OCI-M2 (cell line): Measurements from ENCODE around the gene SLC6A17.

ENCODE experiments used
- DNase-seq: peaks from one replicate; lab custom pipeline; 2025; ENCODE audit not compliant: unreplicated experiment; lab: John Stamatoyannopoulos, UW

Gene SLC6A17

DNA sequence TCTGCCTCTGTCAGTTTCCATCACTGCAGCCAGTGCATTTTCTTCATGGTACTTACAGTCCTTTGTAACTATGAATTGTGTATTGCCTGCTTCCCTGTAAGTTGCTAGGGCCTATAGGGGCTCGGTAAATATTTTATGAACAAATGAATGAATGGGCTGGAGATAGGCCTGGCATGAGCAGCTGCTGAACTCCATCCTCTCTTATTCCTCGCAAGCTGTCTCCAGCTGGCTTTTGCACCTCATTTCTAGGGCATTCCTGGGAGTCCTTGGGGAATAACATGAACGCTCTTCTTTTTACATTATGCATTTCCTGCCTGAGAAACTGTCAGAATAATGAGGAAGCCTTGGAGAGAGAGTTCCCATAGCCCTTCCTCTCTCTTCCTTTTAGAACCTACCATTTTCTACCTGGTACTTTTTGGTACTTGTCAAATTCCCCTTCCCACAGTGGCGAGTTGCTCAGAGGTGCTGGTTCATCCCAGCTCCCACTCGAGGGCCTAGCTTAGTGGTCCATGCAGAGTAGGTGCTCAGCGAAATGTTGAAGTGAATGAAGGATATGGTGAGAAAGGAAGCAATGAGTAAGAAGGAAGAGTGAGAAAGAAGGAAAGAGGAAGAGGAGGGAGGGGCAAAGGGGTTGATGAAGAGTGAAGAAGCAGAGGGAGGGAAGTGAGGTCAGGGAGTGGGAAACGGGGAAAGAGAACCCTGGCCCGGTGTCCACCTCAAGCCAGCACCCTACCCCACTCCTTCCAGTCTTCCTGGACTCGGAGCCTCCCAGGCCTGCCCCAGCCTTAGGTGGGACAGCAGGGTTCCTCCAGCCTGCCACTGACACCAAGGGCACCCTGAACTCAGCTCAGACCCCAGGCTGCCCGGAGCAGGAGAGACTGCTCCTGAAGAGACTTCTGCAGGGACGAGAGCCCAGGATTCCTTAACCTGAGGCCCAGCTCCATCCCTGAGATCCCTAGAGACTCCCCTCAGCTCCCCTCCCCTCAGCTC, 89.4 kb downstream of the SLC6A17 start:
- no peak for DNase-seq

DNA sequence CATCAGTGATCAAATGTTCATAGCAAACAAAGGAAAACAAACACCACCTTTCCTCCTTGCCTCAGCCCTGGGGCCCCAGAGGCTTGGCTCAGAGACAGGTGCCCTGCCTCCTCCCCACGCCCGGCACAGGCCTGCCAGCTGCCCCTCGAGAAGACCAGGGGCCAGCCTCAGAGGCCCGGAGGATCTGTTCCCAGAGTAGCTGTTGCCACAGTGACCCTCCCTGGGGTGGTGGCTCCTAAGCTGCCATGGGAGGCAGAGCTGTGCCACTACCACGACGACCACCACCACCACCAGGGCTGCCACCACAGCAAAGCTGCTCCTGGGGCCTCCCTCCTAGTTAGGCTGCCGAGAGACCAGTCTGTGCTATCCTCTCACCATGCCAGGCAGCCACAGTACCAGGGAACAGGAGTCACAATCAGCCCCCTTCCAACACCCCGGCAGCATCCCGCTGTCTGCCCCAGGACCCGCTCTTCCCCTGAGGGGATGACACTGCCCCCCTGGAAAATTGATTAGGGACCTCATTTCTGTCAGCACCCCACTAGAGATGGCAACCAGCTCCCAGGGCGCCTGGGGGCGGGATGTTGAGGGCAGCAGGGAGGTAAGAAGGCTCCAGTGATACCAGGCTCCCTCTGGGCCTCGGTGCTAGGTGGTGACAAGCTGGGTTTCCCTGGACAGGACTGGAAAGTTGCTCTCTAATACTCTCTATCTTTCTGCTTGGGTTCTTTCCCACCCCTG, 90.3 kb downstream of the SLC6A17 start:
- no peak for DNase-seq

DNA sequence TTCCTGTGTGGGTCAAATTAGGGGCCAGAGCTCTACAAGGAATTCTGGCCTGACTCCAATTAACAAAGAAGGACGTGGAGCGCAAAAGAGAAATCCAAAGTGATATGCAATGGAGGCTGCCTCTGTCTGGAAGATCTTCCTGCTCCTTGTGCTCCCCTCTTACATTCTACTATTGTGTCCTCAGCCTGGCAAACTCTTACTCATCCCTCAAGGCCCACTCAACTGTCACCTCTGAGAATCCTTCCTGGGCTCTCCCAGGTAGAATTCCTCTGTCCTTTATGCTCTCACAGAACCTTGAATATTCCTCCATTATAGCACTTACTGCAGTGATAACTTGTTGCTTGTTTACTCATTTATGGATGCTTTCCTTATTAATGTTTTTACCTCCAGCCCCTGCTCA, 91.2 kb downstream of the SLC6A17 start:
- DNase-seq = no peak

DNA sequence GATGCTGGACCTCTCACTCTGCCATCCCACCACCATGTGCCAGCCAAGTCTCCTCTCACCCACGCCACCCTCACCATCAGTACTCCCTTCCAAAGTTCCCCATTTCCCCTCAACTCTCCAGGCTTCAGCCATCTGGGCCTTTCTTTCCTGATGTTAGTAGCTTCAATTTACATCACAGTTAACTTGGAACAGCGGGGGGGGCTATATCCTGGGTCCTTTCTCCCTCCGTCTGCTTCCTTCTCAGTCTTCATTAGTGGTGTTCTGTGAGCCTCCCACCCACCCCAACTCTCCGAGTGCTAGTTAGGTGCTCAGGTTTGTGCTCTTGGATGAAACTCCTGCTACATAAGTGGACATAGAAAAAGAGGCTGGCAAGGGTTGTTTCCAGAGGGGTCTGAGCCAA, 91.8 kb downstream of the SLC6A17 start:
- no peak for DNase-seq

DNA sequence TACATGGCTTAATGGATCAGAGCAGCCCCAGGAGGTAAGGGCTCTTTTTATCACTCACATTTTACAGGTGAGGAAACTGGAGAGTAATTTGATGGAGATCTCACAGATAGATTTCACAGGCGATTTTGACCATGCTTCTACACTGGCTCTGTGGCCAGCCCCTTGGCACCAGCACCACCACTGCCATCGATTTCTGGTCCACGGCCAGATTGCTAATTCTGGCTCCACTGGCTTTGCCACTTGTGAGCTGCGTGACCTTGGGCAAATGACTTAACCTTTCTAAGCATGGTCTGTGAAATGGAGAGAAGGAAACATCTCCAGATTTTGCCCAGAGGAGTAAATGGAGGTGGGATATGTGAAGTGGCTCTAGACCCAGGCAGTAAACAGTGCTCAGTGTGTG, 92.4 kb downstream of the SLC6A17 start:
- DNase-seq = no peak

DNA sequence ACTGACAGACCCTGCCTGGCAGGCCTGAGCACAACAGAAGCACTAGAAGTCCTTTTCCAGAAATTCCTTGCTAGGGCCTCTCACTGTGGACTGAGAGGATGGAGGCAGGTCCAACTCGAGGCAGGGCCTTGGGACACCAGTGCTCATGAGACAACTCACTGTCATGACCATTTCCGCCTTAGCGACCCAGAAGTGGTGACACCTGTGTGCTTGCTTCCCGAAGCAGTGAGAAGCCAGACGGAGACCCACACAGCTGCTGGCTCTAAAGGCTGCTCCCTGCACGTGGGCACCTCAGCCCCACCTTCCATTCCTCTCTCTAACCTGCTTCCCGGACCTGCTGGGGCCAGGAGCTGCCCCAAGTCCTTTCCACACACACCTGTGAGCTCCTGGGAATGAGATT, 92.9 kb downstream of the SLC6A17 start:
- no peak for DNase-seq

DNA sequence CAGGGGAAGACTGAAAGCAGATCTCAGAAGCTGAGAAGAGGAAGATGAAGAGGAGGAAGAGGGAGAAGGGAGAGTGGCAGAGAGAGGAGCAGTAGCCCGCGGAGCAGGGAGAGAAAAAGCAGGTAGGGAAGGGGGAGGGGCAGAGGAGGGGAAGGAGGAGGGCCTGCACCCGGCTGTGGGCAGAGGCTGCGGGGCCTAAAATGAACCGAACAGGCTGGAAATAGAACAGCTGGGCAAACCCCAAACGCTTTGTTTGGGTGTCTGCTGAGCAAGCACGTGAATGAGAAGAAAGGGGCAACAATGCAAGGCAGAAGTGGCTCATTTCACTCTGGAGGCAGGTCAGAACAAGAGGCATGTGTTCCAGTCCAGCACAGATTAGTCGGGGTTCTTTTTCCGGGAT, 93.3 kb downstream of the SLC6A17 start:
- DNase-seq = no peak

DNA sequence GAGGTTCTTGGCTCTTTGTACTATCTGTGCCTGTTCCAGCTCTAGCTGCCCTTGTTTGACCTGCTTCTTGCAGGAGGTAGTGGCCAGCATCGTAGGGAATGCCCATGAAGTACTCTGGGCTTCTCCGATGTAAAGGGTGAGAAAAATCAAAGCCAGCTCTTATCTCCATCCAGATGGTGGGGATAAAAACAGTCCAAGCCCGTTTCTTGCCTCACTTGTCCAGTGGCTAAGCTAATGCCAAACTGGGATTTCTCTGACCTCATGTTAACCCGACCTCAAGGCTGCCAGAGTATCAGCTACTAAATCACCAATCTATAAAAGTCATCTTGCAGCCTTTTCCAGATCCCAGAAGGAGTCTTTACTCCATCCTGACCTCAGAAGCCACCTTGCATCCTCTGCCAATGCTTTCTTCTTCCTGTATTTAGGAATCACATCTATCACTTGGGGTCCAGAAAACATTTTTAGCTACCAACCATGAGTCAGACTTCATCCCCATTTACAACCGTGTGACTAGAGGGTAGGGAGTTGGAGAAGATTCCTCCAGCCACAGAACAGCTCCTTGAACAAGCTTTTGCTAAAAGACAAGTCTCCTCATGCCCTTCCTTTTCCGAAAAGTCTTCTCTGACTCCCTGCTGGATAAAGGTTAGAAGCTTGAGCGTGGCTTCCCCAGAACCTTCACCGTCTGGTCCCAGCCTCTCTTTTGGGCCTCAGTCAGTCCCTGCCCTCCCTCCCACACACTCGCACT, 95.8 kb downstream of the SLC6A17 start:
- no peak for DNase-seq

DNA sequence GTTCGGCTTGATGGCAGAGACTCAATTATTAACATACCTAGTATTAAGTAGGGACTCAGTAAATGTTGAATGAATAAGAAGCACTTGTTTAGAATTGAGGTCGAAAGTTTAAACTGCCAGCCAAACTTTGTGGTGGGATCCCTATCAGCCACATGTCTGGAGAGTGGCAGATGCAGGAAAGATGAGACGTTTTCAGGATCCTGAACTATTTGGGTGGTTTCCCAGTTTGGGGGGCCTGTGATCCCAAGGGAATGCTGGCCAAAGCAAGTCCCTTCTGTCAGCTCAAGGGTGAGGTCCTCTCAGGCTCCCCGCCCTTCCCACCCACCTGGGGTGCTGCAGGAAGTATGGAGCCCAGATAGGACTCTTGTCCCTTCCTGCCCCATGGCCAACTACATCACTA, 98.5 kb downstream of the SLC6A17 start:
- no peak for DNase-seq

DNA sequence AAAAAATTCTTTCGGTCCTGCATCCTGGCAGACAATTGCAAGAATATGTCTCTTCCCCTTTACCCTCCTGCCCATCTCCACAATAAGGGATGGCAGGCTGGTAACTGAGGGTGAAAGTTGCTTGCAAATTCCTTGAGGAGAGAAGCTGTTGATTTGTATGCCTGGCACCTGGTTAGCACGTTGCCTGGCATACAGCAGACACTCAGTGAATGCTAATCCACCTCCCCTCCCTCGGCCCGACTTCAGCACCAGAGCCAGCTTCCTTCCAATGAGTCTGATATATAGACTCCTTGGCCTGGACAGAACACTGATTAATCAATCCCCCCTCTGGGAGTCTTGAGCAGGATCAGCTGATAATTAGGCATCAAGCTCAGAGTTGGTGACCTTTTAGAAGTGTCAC, 99.0 kb downstream of the SLC6A17 start:
- DNase-seq = no peak

DNA sequence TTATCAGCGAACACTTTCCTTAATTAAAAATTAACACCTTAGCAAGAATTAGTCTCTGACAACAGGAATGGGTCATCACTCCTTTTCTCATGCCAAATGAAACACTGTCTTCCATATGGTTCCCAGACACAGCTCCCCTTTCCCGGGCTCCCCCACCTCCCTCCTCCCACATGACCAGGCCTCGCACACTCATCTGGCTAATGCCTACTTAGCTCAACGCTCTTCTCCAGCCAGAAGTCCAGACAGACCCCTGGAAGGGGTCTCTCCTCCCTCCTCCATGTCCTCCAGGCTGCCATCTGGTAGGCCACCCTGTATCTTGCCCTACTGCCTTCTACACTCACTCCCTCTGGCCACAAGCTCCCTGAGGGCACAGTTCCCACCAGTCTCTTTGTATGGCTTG, 99.7 kb downstream of the SLC6A17 start:
- no peak for DNase-seq

DNA sequence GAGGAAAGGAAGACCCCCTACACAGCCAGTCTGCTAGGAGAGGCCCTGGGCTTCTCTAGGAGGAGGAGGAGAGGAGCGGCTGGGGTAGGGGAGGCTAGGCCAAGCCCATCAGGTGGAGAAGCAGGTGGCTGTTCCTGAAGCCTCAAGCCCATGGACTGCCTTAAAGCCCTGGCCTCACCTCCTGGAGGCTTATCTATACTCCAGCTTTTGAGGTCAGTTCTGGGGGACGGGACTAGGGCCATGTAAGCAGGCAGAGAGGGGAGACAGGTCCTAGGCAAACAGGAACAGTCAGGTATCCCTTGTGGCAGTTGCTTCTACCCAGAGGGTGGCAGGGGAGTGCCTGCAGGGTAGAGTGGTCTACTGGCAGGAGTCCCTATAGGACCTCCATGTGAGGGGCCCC, 100.5 kb downstream of the SLC6A17 start:
- DNase-seq = no peak
